SK-N-SH (cell line): Measurements from ENCODE around the gene H2AZ1.

Experiments
- CTCF ChIP-seq: fragments of 200-600 bp; sonication (generic); IDR thresholded peaks from 2 replicates; pipeline ENCODE4 v1.6.1; 2017; ENCODE audit warnings: antibody characterized with exemption, mild to moderate bottlenecking, moderate library complexity
- GABPA ChIP-seq: IDR thresholded peaks from 2 replicates; pipeline ENCODE4 v1.4.0; 2012; ENCODE audit warnings: low read depth, mild to moderate bottlenecking
- RAD21 ChIP-seq: IDR thresholded peaks from 2 replicates; pipeline ENCODE4 v1.6.1; 2012; ENCODE audit warnings: mild to moderate bottlenecking, low read length
- REST ChIP-seq: IDR thresholded peaks from 2 replicates; pipeline ENCODE4 v1.6.1; 2012; ENCODE audit warnings: mild to moderate bottlenecking, low read depth, low read length, moderate library complexity
- RFX5 ChIP-seq: IDR thresholded peaks from 2 replicates; pipeline ENCODE4 v1.6.1; 2012; ENCODE audit warnings: mild to moderate bottlenecking, improper control_type of control experiment, low read length
- TAF1 ChIP-seq: IDR thresholded peaks from 2 replicates; pipeline ENCODE4 v1.6.1; 2012; ENCODE audit warnings: low read depth, mild to moderate bottlenecking, low read length, moderate library complexity, borderline replicate concordance
- TEAD4 ChIP-seq: IDR thresholded peaks from 2 replicates; pipeline ENCODE4 v1.4.0; 2012; ENCODE audit warnings: mild to moderate bottlenecking, borderline replicate concordance; ENCODE audit not compliant: insufficient read depth

- TF ChIP-seq RAD21 = no peak
- no peak for TF ChIP-seq REST
- TF ChIP-seq GABPA = no peak
- TF ChIP-seq CTCF = no peak
- no peak for TF ChIP-seq TAF1
- TF ChIP-seq RFX5 = no peak
- no peak for TF ChIP-seq TEAD4
Observed at GRCh38 chr4:99915449-99915848, 34.6 kb downstream of the H2AZ1 start.
